Prostate gland (tissue), 2 donors: ENCODE results near the gene TNFRSF6B. TPM values are rescaled to one million over a fixed set of nuclear protein-coding genes. Genes with fewer than 3 reads are reported as not detected.

Experiments
- DNase-seq: peaks from one replicate; pipeline ENCODE4 v3.0.0-alpha.2; 2019; ENCODE audit warnings: low spot score
- H3K27ac ChIP-seq, 2 donors: fragments of 200-600 bp; sonication (generic); 2 replicates each; pipeline ENCODE4 v1.5.1; 2017 to 2019
- H3K27me3 ChIP-seq: fragments of 200-600 bp; sonication (generic); replicated peaks from 2 replicates; pipeline ENCODE4 v1.5.1; 2019; ENCODE audit not compliant: insufficient read depth
- H3K36me3 ChIP-seq, 2 donors: fragments of 200-600 bp; sonication (generic); 1 replicate in 1 of 2; 2 replicates in 1 of 2; pipeline versions ENCODE4 v1.5.1 to v1.8.1; 2017 to 2019
- H3K4me1 ChIP-seq: fragments of 200-600 bp; sonication (generic); replicated peaks from 2 replicates; pipeline ENCODE4 v1.5.1; 2019
- H3K4me3 ChIP-seq, 2 donors: fragments of 200-600 bp; sonication (generic); 2 replicates each; pipeline ENCODE4 v1.5.1; 2017 to 2019
- H3K9me3 ChIP-seq: fragments of 200-600 bp; sonication (generic); 2 replicates; pipeline ENCODE4 v1.5.1; 2017
- POLR2A ChIP-seq: fragments of 450-650 bp; IDR thresholded peaks from one replicate; pipeline ENCODE4 v1.6.1; 2016; ENCODE audit warnings: antibody characterized with exemption, mild to moderate bottlenecking
- POLR2AphosphoS5 ChIP-seq: sonication (generic); formaldehyde crosslinking; IDR thresholded peaks from one replicate; pipeline ENCODE4 v1.6.1; 2017; ENCODE audit warnings: antibody characterized with exemption
- WGBS: methylation state at CpG from one replicate; pipeline ENCODE4 v1.1.5; 2018; 5-methylcytosine and 5-hydroxymethylcytosine counted together
- intact Hi-C: fragments of 100-400 bp; cut with DNase I; formaldehyde crosslinking; loops from one replicate; pipeline ENCODE4 v1.14.2; 2022
- total RNA-seq, 2 donors: library from RNA; depleted of rRNA; stranded (reverse); fragments of >200 nt; gene quantifications; one replicate each; pipeline ENCODE4 v1.1.0, GENCODE V29; 2016
- TF ChIP-seq, protein P1 (sequence below), 4 experiments: fragments of 200-600 bp in 2 of 4; fragments of 450-650 bp in 2 of 4; sonication (generic) in 2 of 4; IDR thresholded peaks; 1 replicate in 3 of 4; 2 replicates in 1 of 4; pipeline ENCODE4 v1.5.1; 2016 to 2019; ENCODE audit warnings: antibody characterized with exemption in 4 of 4, mild to moderate bottlenecking in 2 of 4, moderate library complexity in 2 of 4

The TNFRSF6B gene
- total RNA-seq, 2 donors from 2014 or later = 6.7 to 12.2 TPM

DNA sequence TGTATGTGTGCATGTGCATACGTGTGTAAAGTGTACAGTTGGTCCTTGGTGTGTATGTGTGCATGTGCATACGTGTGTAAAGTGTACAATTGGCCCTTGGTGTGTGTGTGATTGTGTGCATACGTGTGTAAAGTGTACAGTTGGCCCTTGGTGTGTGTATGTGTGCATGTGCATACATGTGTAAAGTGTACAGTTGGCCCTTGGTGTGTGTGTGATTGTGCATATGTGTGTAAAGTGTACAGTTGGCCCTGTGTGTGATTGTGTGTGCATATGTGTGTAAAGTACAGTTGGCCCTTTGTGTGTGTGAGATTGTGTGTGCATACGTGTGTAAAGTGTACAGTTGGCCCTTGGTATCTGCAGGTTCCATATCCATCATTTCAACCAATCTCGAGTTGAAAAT is 35.0 kb downstream of the TNFRSF6B start:
- Histone ChIP-seq H3K4me3 (no peak overlapping the region), H3K27ac (no peak overlapping the region), H3K4me1 (no peaks in the 10 kb centered on the region), H3K9me3 (no peaks in the 10 kb centered on the region), H3K27me3 (no peaks in the 10 kb centered on the region), H3K36me3 (peaks cover 4% of the 10 kb centered on the region in 2 donors)
- TF ChIP-seq POLR2A (no peak), POLR2AphosphoS5 (no peak)
- TF ChIP-seq, protein P1, sequence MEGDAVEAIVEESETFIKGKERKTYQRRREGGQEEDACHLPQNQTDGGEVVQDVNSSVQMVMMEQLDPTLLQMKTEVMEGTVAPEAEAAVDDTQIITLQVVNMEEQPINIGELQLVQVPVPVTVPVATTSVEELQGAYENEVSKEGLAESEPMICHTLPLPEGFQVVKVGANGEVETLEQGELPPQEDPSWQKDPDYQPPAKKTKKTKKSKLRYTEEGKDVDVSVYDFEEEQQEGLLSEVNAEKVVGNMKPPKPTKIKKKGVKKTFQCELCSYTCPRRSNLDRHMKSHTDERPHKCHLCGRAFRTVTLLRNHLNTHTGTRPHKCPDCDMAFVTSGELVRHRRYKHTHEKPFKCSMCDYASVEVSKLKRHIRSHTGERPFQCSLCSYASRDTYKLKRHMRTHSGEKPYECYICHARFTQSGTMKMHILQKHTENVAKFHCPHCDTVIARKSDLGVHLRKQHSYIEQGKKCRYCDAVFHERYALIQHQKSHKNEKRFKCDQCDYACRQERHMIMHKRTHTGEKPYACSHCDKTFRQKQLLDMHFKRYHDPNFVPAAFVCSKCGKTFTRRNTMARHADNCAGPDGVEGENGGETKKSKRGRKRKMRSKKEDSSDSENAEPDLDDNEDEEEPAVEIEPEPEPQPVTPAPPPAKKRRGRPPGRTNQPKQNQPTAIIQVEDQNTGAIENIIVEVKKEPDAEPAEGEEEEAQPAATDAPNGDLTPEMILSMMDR (IDR thresholded peaks at IDR 0.05) = no peak
- intact Hi-C loops = no loop called here
- WGBS = 69% methylated on average over 5 of the region's 5 CpGs
- no peak for DNase-seq

DNA sequence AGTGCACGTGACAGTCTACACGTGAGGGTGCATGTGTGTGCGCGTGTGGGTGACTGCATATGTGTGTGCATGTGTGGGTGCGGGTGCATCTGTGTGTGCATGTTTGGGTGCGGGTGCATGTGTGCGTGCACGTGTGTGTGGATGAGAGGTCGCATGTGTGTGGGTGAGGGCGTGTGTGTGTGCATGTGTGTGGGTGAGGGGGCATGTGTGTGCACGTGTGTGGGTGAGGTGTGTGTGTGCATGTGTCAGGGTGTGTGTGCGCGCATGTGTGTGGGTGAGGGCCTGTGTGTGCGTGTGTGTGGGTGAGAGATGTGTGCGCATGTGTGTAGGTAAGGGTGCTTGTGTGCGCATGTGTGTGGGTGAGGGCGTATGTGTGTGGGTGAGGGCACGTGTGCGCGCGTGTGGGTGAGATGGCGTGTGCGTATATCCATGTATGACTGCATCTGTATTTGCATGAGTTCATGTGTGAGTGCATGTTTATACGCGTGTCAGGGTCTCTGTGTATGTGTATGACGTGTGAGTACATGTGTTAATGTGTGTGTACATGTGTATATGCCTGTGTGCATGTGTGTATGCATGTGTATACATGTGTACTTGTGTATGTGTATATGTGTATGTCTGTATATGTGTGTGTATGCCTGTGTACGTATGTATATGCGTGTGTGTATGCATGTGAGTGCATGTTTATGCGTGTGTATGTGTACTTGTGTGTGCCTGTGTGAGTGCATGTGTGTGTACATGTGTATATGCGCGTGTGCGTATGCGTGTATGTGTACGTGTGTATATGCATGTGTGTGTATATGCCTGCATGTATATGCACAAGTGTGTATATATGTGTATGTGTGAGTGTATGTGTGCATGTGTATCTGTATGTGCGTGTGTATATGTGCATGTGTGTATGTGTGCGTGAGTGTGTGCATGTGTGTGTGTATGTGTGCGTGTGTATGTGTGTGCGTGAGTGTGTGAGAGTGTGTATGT is 36.0 kb downstream of the TNFRSF6B start:
- intact Hi-C loops = no loop called here
- no peaks in the 10 kb centered on the region for H3K4me1 ChIP-seq
- WGBS = 83% methylated on average over 38 of the region's 38 CpGs
- TF ChIP-seq, protein P1 (IDR thresholded peaks at IDR 0.05) = no peak
- TF ChIP-seq POLR2AphosphoS5 = no peak
- no peak for TF ChIP-seq POLR2A
- peaks cover 4% of the 10 kb centered on the region in 2 donors for H3K36me3 ChIP-seq
- no peak overlapping the region for H3K4me3 ChIP-seq
- no peaks in the 10 kb centered on the region for H3K27me3 ChIP-seq
- H3K27ac ChIP-seq = no peak overlapping the region
- no peak for DNase-seq
- H3K9me3 ChIP-seq = no peaks in the 10 kb centered on the region

DNA sequence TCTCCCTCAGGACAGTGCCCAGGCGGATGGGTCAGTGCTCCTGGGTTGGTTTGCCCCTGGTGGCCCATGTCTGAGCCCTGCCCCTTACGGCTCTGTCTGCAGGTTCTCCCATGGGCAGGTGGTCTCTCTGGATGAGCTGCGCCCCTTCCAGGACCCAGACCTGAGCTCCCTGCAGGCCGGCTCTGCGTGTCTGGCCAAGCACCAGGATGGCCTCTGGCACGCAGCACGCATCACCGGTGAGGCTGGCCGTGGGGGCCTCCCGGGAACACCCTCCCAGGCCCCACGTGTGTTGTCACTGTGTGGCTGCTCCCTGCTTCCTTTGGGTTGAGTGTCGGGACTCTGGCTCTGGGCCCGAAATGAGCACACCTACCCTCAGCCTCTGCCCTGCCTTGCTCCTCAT is 36.7 kb downstream of the TNFRSF6B start:
- H3K9me3 ChIP-seq = no peaks in the 10 kb centered on the region
- H3K27me3 ChIP-seq = no peaks in the 10 kb centered on the region
- peaks cover 4% of the 10 kb centered on the region in 2 donors for H3K36me3 ChIP-seq
- 93% methylated on average over 13 of the region's 13 CpGs for WGBS
- H3K27ac ChIP-seq = no peak overlapping the region
- H3K4me1 ChIP-seq = peaks cover under 1% of the 10 kb centered on the region
- TF ChIP-seq, protein P1 (IDR thresholded peaks at IDR 0.05) = no peak
- TF ChIP-seq POLR2A (no peak), POLR2AphosphoS5 (no peak)
- intact Hi-C loops = no loop called here
- no peak for DNase-seq
- H3K4me3 ChIP-seq = no peak overlapping the region

DNA sequence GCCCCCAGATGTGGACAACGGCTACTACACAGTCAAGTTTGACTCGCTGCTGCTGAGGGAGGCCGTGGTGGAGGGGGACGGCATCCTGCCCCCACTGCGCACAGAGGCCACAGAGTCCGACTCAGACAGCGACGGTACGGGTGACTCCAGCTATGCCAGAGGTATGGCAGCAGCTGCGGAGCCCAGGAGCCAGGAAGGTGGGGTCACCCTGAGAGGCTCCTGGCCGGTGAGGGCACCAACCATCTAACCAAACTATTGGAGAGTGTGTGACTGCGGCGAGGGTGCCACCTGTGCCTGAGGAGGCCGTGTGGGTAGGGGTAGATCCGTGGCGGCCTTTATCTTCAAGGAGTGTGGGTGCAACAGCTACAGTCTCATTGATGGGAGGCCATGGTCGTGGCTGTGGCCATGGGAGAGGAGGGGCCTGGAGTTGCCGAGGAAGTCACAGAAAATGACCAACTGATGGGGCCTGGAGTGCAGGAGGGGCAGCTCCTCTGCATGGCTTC is 37.2 kb downstream of the TNFRSF6B start:
- DNase-seq = no peak
- Histone ChIP-seq H3K9me3 (no peaks in the 10 kb centered on the region), H3K36me3 (peaks cover 4% of the 10 kb centered on the region in 2 donors), H3K27ac (no peak overlapping the region), H3K27me3 (no peaks in the 10 kb centered on the region), H3K4me1 (peaks cover 6% of the 10 kb centered on the region), H3K4me3 (no peak overlapping the region)
- TF ChIP-seq POLR2A = no peak
- TF ChIP-seq, protein P1 (IDR thresholded peaks at IDR 0.05) = no peak
- TF ChIP-seq POLR2AphosphoS5 = no peak
- WGBS = 91% methylated on average over 18 of the region's 18 CpGs
- intact Hi-C loops = no loop called here
